HG03060 (cell line): ENCODE measurements around the gene STMN1.

ENCODE experiments used
- ATAC-seq: cut with Tn5 transposase; IDR thresholded peaks from one replicate; pipeline ENCODE4 v1.9.1; 2021; ENCODE audit warnings: low read depth, moderate number of reproducible peaks; ENCODE audit not compliant: unreplicated experiment

The STMN1 gene

DNA sequence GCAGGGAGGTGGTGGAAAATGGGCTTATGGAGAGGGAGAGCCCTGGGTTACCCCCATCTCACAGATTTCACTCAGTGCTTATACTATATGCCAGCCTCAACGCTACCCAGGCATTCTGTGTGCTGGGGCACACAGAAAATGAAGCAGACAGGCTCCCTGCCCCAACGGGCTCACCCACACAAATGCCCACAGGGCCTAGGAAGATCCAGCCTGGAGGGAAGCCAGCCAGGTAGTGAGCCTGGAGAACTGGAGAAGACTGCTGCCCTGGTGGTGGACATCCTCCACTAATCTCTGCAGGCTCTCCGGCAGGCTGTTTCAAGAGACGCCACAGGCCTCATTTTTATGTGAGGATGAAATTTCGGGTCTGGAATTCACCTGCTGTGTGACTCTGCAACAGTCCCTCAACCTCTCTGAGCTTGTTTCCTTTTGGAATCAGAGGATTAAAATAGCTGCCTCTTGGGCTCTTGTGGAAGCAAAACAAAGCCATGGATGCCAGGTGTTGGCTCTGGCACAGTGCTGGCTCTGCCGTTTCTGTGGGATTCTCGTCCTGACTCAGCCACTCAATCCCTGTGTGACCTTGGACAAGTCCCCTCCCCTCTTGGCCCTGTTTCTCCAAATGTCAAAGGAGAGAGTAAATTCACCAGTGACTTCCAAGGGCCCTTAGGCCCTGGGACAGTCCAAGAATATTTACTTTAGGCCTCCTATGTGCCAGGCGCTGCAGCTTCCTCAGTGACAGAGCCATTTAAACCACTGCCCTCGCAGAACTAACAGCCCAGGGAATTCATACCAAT lies 34.3 kb downstream of the STMN1 start:
- no peak for ATAC-seq

- ATAC-seq, result no peak
Observed at GRCh38 chr1:25871086-25871703, 35.0 kb downstream of the STMN1 start.

DNA sequence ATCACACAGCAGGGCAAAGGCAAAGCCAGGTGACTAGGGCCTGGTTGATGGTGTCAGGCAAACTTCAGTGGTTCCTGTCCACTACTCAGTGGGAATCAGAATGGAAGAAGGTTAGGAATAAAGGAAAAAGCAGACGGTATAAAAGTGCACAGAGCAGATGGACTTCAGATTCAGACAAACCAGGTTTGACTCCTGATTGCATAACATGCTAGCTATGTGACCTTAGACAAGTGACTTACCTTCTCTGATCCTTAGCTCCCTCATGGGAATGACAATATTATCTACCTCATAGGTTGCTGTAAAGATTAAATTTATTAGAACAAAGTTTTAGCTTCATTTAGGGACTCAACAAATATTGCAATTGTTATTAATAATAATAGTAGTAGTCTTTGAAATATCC lies 35.6 kb downstream of the STMN1 start:
- no peak for ATAC-seq

- ATAC-seq, result no peak
Observed at GRCh38 chr1:25869909-25870606, 36.2 kb downstream of the STMN1 start.

DNA sequence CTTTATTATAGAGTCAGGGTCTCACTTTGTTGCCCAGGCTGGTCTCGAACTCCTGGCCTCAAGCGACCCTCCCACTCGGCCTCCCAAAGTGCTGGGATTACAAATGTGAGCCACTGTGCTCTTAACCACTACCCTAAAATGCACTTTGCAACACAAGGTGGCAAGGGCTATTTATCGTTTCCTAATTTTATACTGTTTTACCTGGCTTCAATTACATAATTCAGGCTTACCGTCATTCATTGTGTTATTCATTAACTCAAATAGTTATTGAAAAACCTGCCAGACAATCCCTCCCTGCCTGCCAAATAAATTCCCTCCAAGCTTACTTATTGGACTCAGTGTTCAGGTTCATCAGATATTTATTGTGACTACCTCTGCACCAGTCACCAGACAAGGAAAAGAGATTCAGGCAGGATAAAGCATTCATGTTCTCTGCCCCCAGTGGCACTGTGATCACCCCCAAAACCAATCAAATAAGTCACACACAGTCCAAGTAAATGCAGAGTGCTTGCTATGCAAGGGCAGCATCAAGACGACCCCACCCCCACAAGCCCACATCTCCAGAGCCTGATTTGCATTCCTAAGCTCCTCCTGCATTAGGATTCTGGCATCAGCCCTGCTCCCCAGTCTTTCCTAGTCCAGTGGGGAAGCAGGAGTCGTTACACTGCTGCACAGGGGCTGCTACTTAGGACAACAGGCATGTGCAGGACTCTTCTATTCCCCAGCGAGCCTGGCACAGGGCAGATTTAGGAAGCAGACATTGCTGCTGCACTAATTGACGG lies 38.8 kb downstream of the STMN1 start:
- no peak for ATAC-seq

DNA sequence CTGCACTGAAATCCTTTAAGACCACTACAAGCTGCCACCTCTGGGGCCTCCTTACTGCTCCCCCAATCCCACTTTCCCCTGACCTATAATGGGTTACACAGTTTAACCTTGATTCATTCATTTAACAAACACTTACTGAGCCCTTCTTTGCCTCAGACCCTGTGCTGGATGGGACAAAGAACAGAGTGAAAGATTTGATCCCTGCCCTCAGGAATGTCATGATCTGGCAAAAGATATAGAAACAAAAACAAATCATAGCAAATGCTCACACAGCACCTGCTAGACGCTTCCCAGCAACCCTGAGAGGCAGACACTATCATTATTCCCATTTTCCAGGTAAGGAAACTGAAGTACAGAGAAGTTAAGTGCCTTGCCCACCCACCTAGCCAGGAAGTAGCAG lies 39.9 kb downstream of the STMN1 start:
- no peak for ATAC-seq

- no peak for ATAC-seq
Observed at GRCh38 chr1:25864434-25864833, 41.8 kb downstream of the STMN1 start.

DNA sequence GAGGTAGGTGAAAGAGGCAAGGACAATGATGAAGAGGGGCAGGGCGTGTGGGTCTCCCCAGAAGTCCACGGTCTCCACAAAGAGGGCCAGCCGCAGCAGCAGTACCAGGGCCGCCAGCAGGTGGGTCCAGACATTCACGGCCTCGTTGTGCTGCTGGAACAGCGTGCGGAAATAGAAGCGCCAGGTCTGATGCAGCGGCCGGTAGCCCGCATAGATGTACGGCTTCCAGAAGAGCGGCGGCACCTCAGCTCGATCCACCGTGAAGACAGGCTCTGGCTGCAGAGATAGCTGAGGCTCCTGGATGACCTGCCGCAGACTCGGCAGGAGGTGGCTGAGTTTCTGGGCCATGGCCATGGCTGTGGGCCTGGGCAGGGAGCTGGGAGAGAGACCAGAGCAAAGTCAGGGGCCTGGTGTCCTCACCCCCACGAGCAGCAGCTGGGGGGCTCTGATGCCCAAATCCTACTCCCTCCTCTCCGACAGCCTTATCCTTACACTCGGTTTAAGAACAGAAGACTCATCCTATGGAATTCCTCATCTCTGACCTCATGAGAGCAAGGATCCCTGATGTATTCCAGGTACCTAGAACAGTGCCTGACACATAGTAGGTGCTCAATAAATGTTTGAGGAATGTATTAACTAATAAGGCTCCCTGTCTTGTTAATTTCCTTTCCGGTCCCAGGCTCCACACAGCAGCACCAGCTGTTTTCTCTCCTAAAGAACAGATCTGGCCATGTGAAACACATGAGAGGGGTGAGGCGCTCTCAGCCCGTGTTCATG lies 42.5 kb downstream of the STMN1 start:
- no peak for ATAC-seq

DNA sequence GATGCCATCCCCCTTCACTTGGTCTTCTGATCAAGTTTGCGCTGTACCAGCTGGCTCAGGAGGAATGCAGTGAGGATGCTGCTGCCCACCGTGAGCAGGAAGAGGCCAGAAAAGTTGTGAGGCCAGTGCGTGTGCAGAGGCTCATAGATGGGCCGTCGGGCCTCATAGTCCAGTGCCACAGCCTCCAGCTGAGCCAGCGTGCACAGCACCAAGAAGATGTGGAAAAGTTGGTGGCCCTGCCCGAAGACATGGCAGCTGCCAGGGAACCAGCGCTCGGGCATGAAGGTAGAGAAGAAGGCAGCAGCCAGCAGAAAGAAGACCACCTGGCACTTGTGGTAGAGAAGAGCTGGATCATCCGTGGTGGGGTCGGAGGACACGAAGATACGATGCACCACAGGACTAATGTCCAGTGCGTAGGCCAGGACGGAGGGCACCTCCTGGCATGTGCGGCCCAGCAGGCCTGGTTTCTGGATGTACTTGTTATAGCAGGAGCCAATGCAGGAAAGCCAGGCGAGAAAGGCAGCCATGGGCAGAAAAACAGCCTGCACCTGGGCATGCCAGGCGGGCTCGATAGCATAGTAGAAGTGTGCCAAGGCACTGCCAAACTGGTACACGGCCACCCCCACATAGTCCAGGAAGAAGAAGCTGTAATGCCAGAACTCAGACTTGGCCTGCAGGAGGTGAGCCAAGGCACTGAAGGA lies 43.3 kb downstream of the STMN1 start:
- no peak for ATAC-seq

DNA sequence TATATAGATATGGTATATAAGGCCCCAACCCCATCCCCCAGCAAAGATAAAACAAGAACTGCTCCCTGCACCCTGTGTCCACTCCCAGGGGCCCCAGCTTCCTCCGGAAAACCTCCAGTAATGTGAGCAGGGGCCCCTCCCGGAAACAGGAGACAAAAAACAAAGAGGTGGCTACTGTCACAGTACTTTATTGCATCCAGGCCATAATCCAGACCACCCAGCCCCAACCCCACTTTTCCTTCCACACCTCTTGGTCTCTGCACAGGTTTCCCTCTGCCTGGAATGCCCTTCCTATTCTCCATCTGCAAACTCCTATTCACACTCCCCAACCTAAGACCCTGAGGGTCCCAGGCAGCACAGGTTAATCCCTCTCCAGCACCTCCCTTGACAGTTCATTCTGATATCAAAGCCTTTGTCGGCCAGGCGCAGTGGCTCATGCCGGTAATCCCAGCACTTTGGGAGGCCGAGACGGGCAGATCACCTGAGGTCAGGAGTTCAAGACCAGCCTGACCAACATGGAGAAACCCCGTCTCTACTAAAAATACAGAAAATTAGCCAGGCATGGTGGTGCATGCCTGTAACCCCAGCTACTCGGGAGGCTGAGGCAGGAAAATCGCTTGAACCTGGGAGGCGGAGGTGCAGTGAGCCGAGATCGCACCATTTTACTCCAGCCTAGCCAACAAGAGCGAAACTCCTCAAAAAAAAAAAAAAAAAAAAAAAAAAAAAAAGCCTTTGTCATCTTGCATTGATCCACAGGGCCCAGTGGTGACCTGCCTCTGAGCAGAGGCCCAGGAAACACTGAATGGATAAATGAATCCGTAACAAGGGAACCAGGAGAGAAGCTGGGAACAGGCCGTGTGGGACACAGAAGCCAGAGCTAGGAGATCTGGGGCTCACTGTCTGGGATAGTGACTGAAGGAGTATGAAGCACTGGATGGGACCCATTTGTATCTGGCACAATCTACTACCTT lies 44.6 kb downstream of the STMN1 start:
- ATAC-seq, result no peak

DNA sequence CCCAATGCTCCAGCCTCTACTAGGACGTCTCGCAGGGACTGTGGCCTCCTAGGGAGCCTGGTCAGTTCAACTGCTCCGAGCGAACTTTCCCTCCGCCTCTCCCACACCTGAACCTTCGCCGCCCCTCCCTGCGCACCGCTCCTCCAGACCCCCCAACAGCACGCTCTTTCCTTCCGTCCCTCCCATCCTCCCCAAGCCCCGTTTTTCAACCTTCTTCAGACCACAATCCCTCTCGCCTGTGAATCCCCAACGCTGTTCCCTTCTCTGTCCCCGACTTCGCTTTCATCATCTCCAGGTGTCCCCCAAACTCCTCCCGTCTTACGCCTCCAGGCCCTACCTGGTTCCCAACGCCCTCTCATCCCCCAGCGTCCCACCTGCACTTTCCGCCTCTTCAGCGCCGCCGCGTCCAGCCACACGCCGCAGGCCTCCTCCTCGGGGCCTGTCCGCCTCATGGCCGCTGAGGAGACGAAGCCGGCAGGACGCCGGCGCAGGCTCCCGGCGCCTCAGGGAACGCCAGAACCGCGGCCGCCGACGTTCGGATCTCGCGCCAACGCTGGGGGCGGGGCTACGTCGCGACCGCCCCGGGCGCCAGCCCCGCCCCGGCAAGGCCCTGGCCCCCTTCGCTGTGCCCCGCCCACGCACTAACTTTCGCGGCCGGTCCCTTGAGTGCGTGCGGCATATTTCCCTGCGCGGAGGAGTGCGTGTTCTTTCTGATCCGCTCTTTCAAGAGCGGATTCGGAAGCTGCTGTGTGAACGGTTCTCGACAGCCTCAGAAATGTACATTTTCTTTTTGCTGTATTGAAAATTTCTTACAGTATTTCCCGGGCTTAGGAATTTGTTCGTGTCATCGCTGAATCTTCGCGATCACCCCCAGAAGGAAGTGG lies 47.1 kb downstream of the STMN1 start, which contains the start of gene AUNIP:
Gene AUNIP (minus strand): TSS at position 552 of the 884 bp plus-strand sequence. CDS start 100 bp downstream, at position 452.
- ATAC-seq, result no peak

DNA sequence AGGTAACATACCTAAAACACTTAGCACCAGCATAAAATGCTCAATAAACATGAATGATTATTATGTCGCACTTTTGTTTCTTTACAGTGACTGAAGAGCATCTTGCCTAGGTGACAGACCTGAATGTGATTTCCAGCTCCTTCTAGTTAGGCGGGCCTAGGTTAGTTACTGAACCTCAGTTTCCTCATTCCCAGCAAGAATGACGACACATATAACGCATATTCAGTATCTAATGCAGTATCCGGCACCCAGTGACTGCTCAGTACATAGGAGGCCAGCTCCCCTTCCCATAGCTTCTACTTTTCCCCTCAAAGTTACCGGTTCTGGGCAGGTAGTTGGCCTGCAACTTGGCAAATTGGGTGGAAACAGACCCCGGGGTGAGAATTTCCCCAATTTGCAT lies 47.7 kb downstream of the STMN1 start:
- ATAC-seq, result no peak

GRCh38 chr1:25856856-25857255 lies 49.4 kb downstream of the STMN1 start:
- no peak for ATAC-seq

DNA sequence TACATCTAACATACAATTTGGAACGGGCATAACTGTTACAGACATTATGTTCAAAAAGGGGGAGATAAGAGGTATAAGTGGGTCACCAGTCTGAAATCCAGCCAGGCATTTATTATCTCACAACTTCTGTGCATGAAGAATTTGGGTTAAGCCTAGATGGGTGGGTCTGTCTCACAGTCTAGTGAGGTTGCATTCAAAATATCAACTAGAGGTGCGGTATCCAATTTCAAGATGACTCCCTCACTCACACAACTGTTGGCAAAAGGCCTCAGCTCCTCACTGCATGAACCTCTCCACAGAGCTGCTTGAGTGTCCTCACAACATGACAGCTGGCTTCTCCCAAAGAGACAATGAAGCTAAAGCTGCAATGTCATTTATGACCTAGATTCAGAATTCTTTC lies 51.7 kb downstream of the STMN1 start:
- ATAC-seq, result no peak
